RCC 7860 (cell line): ENCODE measurements around the gene SPIRE1.
"Not testable (repeated sequence)": the region's sequence is repeated elsewhere in the genome, so short reads cannot be mapped to it uniquely, and the experiment has no call there.

Experiments
- DNase-seq: peaks from one replicate; pipeline ENCODE4 v3.0.0-alpha.2; 2015; ENCODE audit warnings: low spot score
- FAIRE-seq: peaks from 2 replicates; lab custom pipeline; 2012; peaks lifted over from hg19 to GRCh38; lab: Jason Lieb, UNC

Gene SPIRE1

DNA sequence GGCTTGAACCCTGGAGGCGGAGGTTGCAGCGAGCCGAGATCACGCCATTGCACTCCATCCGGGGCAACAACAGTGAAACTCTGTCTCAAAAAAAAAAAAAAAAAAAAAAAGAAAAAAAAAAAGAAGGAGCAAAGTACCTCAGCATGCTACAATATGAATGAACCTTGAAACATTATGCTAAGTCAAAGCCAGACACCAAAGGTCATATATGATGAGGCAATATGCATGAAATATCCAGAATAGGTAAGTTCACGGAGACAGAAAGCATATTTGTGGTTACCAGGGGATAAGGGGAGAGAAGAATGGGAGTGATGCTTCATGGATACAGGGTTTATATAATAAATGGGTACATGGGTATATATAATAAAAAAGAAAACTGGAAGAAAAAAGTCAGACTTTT is 156.9 kb downstream of the SPIRE1 start:
- no peak for FAIRE-seq

DNA sequence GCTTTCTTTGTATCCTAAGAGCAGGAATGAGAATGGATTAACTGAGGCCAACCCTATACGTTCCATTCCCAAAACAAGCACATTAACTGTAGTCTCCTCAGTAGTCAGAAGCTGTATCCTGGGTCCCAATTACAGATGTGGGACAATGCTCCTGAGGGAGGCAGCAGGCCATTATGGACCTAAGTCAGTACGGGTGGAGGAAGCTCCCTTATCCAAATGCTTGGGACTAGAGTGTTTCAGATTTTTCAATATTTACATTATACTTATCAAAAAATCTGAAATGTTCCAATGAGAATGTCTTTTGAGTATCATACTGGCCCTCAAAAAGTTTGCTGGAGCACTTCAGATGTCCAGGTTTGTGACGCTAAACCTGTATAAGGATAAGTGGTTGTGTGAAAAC is 160.1 kb downstream of the SPIRE1 start:
- FAIRE-seq (no peak), DNase-seq (no peak)

More for the DNA sequence above, 156.9 kb downstream of the SPIRE1 start:
- DNase-seq: no peak

DNA sequence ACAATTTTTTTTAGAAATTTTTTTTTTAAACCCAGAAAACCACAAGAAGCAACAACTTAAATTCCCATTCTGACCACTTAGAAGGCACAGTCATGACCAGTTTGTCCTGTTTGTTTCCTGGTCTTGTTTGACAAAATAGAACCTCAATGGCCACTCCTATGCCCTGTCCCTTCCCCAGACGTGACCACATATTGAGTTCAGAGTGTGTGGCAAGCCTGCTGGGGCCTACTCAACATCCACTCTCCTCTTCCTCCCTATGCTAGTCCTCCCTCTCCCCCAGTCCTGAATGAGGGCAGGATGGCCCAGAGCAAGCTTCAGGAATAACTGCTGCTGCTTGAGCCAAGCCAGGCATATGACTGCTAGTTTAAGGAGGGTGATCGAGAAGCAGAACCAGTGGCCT is 160.6 kb downstream of the SPIRE1 start:
- DNase-seq (no peak), FAIRE-seq (no peak)

DNA sequence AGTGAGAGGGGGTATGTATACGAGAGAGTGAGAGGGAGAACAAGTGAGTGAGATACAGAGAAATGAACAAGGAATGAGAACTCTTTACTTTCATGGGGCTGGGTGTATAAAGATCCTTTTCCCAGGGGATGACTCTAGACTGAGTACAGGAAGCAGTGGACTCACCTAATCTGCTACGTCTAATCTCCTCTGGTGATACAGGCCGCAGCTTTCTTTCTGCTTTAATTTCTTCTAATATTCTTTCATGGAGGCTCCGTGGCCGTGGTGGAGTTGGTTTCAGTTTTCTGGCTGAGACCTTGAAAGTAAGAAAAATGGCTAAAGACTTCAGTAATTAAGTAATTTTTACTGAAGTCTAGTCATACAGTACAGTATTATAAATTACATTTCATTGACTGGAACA is 165.0 kb downstream of the SPIRE1 start:
- FAIRE-seq (no peak), DNase-seq (no peak)

DNA sequence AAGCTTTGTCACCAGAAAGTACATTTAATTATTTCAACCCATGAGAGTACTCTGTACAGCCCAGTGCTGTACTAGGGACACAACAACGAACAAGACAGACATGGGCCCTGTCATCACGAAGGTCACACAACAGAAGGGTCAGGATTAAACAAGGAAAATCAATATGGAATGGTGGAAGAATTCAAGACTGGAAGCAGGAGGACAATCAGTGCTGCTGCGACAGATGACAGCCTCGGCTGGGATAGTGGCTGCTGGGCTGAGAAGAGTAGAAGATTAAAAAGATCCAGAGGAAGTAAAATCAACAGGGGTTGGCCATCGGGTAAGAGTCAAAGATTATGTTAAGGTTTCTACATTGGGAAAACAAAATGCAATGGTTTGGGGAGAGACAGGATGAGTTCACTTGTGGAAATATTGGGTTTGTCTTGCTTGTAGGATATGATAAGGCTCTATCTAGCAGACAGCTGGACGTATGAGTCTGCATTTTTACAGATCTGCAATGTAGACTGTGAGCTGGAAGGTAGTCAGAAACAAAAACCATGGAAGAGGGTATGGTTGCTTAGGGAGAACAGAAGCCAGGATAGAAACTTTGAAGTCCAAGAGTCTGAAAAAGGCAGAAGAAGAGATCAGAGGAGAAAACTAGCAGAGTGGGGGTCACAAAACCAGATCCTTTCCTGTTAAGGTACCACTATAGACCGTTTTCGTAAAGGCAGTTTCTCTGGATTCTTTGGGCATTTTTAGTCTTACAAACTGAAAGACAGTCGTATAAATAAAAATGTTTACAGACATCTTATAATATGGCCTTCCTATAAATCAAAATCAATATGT is 166.1 kb downstream of the SPIRE1 start:
- DNase-seq (no peak), FAIRE-seq (no peak)

DNA sequence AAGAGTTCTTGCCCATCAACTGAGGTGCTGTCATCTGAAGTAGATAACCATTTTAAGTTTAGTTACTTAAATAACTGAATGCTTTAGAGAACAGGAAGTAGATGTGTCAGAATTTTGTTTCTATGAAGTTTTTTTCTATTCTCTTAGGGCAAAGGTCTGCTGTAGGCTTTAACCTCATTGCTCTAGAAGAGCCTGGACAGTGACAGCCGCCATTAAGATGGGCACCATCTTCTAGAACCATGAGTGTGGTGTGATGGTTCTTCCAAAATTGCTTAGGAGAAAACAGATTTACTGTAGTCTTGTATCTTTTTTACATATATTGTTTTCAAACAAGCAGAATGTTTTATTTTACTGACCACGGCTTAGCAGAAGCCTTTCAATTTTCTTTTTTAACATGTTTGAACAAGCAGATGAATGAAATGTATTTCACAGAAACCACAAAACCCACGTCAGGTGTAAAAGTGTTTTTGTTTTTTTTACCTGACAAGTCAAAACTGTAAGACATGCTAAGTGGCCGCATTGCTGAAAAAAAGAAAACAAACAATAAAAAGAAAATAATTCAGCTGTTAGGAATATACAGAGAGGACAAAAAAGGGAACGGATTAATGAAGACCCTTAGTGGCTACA is 172.3 kb downstream of the SPIRE1 start:
- FAIRE-seq (no peak), DNase-seq (no peak)

DNA sequence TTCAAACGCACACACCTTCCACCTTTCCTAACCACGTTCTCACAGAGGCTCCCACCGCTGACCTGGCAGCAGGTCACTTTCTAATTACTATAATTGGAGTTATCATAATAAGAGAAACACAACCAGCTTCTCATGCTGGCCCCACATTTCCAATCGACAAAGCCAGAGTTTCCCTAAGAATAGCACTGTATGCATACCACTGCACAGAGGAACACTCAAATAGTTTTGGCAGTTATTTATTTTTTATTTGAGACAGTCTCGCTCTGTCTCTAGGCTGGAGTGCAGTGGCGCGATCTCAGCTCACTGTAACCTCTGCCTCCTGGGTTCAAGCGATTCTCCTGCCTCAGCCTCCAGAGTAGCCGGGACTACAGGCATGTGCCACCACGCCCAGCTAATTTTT is 176.0 kb downstream of the SPIRE1 start:
- not testable (repeated sequence) for DNase-seq, FAIRE-seq

DNA sequence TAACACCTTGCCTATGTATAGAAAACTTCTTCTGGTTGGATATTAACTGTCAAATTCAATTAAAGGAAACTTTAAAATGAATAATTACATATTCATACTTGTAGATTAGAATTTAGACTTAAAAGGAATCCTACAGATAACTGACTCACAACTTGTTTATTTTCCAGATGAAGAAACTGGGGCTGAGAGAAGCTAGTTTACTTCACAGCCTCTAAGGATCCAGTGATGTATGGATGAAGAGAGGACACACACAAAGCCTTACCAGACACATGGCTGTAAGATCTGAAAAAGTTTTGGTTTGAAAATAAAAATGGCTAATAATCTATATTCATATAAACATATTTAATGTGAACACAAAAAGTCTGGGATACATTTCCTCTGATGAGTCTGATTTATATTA is 177.9 kb downstream of the SPIRE1 start:
- DNase-seq: no peak
- FAIRE-seq: no peak

DNA sequence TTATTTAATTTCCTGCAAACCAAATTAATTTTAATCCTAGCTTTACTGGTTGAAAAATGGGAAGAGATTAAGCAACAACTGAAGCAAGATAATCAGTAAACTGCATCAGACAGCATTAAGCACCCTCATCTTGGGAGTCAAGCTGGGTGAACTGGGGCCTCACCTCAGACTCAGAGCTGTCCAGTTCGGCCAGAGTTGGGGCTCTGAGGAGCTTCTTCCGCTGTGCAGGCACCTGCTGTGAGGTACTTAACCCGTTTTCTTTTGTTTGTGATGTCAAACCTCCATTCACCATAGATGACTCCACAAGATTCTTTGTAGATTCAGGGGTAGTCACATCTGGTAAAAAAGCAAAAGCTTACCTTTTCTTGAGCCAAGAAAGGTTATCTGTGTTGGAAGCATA is 178.4 kb downstream of the SPIRE1 start:
- DNase-seq: no peak
- FAIRE-seq: no peak

DNA sequence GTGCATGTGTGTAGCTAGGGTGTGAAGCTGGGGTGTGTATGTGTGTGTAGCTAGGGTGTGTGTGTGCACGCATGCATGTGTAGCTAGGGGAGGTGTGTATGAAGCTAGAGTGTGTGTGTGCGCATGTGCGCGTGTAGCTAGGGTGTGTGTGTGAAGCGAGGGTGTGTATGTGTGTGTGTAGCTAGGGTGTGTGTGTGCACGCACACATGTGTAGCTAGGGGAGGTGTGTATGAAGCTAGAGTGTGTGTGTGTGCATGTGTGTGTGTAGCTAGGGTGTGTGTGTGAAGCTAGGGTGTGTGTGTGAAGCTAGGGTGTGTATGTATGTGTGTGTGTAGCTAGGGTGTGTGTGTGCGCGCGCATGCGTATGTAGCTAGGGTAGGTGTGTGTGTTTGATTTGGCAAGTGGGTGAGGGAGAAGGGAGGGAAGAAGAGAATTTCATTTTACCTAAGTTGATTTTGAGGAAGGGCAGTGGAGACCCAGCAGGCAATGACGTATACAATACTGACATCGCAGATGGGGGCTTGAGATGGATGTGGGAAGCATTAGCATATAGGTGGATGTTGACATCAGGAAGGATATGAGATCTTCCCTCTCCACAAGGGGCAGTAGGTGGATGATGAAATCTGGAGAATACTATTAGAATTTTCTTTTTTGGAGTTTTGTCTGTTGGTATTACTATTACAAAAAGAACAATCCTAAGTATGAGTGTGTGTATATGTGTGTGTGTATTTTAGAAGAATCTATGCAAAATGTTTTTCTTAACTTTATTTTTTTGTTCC is 179.4 kb downstream of the SPIRE1 start:
- FAIRE-seq: no peak
- no peak for DNase-seq

DNA sequence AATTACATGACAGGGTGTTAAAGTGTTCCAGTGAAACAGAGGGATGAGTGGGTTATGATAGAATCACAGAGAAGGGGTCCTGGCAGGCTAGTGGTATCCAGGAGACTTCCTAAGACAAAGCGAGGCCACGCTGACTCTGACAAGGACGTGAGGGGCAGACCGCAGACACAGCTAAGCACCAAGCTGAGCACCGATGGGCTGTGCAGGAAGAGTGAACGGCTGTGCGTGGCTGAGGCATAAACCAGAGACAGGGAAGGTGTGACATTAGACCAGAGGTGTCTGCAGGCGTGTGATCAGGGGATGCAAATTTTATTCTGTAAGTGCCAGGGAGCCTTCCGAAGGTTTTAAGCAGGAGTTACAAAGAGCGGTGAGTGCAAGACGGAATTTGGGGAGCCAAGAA is 180.3 kb downstream of the SPIRE1 start:
- FAIRE-seq (no peak), DNase-seq (no peak)

DNA sequence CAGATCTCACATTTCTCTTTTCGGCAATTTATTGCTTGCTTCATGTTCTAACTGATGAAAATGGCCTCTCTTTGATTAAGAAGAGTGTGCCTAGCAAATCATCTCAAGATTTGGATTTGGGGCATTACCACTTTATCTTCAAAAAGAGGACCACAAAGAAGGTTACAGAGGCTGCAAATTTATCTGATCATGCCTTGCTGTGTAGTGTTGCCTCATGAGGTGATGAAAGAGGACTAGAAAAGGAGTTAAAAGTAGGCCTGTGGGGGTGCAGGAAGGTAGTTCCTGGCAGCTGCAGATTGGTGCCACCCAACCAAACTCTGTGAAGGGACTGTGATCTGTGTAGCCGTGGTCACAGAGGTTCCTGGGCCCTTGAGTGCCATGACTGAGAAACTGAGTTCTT is 181.0 kb downstream of the SPIRE1 start:
- DNase-seq (no peak), FAIRE-seq (no peak)

DNA sequence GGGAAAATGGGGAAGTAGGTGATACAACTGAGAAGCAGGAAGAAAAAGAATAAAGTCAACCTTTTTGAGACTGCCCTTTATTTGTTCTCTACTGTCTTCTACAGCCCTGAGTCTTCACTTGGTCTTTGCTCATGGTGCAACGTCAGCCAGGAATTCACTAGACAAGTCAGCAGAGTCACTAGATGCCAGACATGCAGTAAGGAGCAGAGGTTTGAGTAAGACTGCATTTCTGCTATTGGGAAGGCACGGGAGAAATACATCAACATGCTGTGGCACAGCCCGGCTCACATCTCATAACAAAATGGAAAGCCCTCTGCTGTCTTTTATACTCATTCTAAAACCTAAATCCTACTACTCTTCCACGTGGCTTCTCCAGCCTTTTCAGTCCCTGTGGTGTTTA is 183.0 kb downstream of the SPIRE1 start:
- no peak for DNase-seq
- FAIRE-seq: no peak

DNA sequence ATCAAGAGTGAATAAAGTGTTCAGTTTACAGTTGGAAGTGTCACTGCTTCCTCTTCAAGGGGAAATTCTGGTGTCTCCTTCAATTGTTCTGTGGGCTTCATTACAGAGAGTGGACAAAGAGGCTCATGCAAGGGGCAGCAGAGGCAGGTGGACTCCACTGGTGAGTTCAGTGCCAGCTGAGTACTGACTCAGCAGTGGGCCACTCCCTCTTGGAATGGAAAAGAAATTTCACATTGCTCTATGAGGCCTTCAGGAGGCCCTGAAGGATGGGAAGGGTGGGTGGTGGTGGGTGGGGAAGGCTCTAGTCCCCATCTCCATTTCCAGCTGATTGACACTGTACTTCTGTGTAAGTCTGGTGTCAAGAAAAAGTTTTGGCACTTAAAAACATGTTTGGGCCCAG is 183.8 kb downstream of the SPIRE1 start:
- DNase-seq (no peak), FAIRE-seq (no peak)

DNA sequence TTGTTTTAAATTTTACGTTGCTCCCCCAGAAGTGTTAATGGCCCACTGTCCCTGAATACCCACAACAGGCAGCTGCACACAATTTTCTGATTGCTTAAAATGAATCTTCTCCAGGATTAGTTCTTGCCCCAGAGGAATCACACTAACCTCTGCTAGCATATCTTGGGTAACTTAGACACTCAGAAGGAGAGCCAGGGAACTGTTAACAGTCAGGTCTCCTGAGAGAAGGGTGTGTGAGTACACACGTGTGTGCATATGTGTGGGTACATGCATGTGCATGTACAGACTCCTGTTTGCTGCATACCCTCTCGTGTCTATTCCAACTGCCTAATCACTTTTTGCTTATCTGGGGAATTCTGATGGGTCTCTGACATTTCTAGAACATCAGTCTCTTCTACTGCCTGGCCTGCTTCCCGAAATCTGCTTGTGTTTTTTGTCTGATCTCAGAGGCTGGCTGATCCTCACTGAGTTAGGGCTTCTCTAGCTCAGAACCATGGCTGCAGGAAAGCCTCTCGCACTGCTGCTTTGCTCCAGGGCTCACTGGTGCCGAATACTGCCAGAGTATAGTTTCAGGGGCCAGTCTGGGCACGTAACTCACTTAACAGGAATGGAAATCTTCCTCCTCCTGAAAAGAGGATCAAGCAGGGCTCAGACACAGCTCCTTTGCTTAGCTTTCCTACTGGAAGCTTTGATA is 187.4 kb downstream of the SPIRE1 start:
- no peak for DNase-seq
- FAIRE-seq: no peak

DNA sequence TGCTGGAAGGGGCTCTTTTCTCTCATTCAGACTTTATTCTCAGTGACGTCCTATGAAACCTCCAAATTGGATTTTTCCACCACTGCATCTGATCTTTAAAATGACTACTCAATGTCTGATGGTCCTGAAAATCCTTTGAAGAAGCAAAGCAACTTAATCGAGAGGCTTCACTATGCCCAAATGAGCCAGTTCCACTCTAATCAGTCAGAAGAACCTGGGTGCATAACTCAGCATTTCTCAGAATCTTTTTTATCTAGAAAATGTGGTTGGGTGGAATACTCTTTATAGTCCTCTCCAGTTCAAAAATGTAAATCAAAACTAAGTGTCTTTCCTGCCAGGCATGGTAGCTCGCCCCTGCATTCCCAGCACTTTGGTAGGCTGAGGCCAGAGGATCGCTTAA is 189.5 kb downstream of the SPIRE1 start:
- DNase-seq: no peak
- FAIRE-seq: no peak

DNA sequence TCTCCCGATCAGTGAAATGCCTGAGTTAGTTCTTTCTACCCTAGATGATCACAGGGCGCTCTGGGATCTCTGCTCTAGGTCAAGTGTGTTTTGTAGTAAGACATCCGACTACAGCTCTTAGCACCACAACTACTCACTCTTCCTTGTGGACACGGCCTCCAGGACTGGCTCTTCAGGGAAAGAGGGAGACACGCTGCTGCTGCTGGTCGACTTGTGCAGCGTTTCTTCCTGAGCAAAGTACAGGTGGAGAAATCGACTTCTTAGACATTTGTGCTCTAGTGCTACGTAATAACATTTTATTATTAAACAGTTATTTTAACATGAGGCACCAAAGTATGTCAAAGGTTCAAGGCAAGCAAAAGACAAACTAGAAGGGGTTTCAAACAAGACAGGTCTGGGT is 193.2 kb downstream of the SPIRE1 start:
- FAIRE-seq (no peak), DNase-seq (no peak)

DNA sequence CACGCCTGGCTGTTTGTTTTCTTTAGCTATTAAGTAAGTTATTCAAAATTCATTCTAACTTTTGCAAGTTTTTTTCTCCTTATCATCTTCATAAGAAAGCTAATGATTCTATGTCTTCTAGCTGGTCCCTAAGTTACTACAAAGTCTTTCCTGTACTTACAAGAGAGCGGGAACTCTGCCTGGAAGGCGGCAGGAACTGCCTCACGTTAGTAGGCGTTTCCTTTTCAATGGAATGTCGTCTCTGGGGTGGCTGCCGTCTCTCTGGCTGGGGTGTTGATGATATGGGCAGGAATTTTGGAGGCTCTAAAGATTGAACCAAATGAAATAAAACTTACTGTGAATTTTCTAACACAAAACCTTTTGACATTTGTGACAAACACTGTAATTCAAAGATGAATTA is 194.7 kb downstream of the SPIRE1 start:
- no peak for FAIRE-seq
- no peak for DNase-seq

DNA sequence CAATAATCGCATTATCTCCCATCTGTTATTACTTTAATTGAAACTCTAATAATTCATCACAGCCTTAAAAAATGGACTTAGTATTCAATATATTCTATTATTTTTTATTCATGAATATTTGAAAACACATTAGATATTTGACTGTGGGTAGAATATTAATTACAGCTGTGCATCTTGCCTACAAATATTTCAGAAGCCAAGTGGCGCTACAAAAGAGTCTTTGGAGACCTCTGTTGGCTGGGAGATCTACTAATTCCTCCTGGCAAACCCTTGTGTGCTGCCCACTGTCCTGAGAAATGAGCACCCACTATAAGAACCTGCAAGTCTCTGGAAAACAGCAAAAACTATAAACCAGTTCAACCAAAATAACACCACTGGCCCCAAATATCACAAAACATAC is 195.7 kb downstream of the SPIRE1 start:
- FAIRE-seq (no peak), DNase-seq (no peak)

DNA sequence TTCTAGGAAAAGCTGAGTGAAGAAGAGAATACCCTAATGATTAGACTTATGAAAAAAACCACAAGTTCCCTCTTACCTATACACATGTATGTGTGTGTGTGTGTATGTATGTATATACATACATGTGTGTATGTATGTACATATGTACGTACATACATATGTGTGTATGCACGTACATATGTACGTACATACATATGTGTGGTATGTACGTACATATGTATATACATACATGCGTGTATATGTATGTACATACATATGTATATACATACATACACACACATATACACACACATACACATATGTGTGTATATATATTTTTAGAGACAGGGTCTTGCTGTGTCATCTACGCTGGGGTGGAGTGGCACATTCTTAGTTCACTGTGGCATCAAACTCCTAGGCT is 196.6 kb downstream of the SPIRE1 start:
- FAIRE-seq (no peak), DNase-seq (no peak)

DNA sequence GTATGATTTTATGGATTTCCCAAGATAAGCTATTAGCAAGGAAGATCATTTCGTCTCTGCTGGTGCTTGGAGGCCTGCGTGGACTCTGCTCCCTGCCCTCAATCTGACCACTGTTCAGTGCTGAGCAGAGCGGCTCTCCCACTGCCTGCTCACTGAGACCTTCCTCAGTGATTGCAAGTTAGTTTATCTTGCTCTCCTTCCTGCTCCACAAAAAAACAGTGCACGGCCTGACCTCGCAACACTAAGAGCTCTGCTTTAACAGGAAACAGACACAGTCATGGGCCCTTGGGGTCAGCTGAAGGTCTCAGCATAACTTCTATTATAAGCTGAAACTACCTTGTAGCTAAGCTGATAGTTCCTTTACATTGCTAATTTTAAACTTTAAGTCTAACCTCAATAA is 197.0 kb downstream of the SPIRE1 start:
- no peak for DNase-seq
- no peak for FAIRE-seq
